ENCODE measurements around the gene HPCA. TPM values are rescaled to one million over a fixed set of nuclear protein-coding genes. Genes with fewer than 3 reads are reported as not detected.

The HPCA gene
- total and polyA plus RNA-seq, 2 of the 13 experiments (the other 11 are each of a cell fraction or from before 2014, with no cell fraction given) = not detected

GRCh38 chr1:32900956-32901822, 14.9 kb downstream of the HPCA start, which contains the start of gene TMEM54 (continued):
- TF ChIP-seq, protein P1, sequence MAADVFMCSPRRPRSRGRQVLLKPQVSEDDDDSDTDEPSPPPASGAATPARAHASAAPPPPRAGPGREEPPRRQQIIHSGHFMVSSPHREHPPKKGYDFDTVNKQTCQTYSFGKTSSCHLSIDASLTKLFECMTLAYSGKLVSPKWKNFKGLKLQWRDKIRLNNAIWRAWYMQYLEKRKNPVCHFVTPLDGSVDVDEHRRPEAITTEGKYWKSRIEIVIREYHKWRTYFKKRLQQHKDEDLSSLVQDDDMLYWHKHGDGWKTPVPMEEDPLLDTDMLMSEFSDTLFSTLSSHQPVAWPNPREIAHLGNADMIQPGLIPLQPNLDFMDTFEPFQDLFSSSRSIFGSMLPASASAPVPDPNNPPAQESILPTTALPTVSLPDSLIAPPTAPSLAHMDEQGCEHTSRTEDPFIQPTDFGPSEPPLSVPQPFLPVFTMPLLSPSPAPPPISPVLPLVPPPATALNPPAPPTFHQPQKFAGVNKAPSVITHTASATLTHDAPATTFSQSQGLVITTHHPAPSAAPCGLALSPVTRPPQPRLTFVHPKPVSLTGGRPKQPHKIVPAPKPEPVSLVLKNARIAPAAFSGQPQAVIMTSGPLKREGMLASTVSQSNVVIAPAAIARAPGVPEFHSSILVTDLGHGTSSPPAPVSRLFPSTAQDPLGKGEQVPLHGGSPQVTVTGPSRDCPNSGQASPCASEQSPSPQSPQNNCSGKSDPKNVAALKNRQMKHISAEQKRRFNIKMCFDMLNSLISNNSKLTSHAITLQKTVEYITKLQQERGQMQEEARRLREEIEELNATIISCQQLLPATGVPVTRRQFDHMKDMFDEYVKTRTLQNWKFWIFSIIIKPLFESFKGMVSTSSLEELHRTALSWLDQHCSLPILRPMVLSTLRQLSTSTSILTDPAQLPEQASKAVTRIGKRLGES (CRISPR knock-in tag; IDR thresholded peaks at IDR 0.05; ENCODE audit: borderline replicate concordance) = no peak
- no peak for TF ChIP-seq KDM4B (CRISPR knock-in tag; IDR thresholded peaks at IDR 0.05)
- TF ChIP-seq, protein P2, sequence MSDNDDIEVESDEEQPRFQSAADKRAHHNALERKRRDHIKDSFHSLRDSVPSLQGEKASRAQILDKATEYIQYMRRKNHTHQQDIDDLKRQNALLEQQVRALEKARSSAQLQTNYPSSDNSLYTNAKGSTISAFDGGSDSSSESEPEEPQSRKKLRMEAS (IDR thresholded peaks at IDR 0.05) = peak; percentile 31; the same call in 1 of the 2 replicates
- TF ChIP-seq ZNF556 (CRISPR knock-in tag; IDR thresholded peaks at IDR 0.05; ENCODE audit: borderline replicate concordance) = no peak
- no peak for TF ChIP-seq SP1 (IDR thresholded peaks at IDR 0.05)
- TF ChIP-seq SP1 (CRISPR knock-in tag; IDR thresholded peaks at IDR 0.05) = no peak
- TF ChIP-seq FIP1L1 (IDR thresholded peaks at IDR 0.05; ENCODE audit: borderline replicate concordance, insufficient read depth, low read depth, low read length) = no peak
- TF ChIP-seq MED1 (CRISPR knock-in tag; IDR thresholded peaks at IDR 0.05) = no peak
- TF ChIP-seq ZNF326 (CRISPR knock-in tag; IDR thresholded peaks at IDR 0.05; ENCODE audit: borderline replicate concordance) = no peak
